Measurements from ENCODE around the gene MRPL22. TPM values are rescaled to one million over a fixed set of nuclear protein-coding genes. Genes with fewer than 3 reads are reported as not detected.
"Not testable (repeated sequence)": the region's sequence is repeated elsewhere in the genome, so short reads cannot be mapped to it uniquely, and the experiment has no call there.

The MRPL22 gene
- 11.9 TPM for total RNA-seq

GRCh38 chr5:154940772-154941620, at the start of gene MRPL22:
Gene MRPL22 (plus strand): TSS chr5:154941073. CDS start chr5:154941111, 38 bp downstream.
- DNase-seq = peak; percentile 91

GRCh38 chr5:154892369-154892771, 48.5 kb upstream of the MRPL22 start:
- DNase-seq = no peak

- no peak for DNase-seq
Measured at GRCh38 chr5:154893381-154893780, 47.5 kb upstream of the MRPL22 start.

GRCh38 chr5:154895606-154896561, 45.0 kb upstream of the MRPL22 start:
- no peak for DNase-seq

- DNase-seq = no peak
Measured at GRCh38 chr5:154896562-154897165, 44.2 kb upstream of the MRPL22 start.

GRCh38 chr5:154898210-154898609, 42.7 kb upstream of the MRPL22 start:
- no peak for DNase-seq

GRCh38 chr5:154899151-154899816, 41.6 kb upstream of the MRPL22 start:
- DNase-seq = peak; percentile 42

GRCh38 chr5:154900066-154900465, 40.8 kb upstream of the MRPL22 start:
- DNase-seq = no peak

GRCh38 chr5:154901276-154901675, 39.6 kb upstream of the MRPL22 start:
- no peak for DNase-seq

- no peak for DNase-seq
Measured at GRCh38 chr5:154901913-154902312, 39.0 kb upstream of the MRPL22 start.

- DNase-seq = not testable (repeated sequence)
Measured at GRCh38 chr5:154905601-154906000, 35.3 kb upstream of the MRPL22 start.

GRCh38 chr5:154916874-154917273, 24.0 kb upstream of the MRPL22 start:
- DNase-seq = no peak

- DNase-seq = no peak
Measured at GRCh38 chr5:154917757-154918156, 23.1 kb upstream of the MRPL22 start.

GRCh38 chr5:154923441-154924430, 17.1 kb upstream of the MRPL22 start:
- no peak for DNase-seq

- no peak for DNase-seq
Measured at GRCh38 chr5:154933537-154933936, 7.3 kb upstream of the MRPL22 start.

- no peak for DNase-seq
Measured at GRCh38 chr5:154934881-154935280, 6.0 kb upstream of the MRPL22 start.

- DNase-seq = no peak
Measured at GRCh38 chr5:154937186-154937717, 3.6 kb upstream of the MRPL22 start.

- peak; percentile 79 for DNase-seq
Measured at GRCh38 chr5:154937718-154938466, 3.0 kb upstream of the MRPL22 start, which contains the start of gene GEMIN5. Gene GEMIN5 (minus strand): TSS chr5:154938211. CDS start chr5:154938133, 78 bp downstream.

- not testable (repeated sequence) for DNase-seq
Measured at GRCh38 chr5:154939387-154939786, 1.5 kb upstream of the MRPL22 start.
